ENCODE results near the gene MCTP1. TPM values are rescaled to one million over a fixed set of nuclear protein-coding genes. Genes with fewer than 3 reads are reported as not detected.

Gene MCTP1
- total RNA-seq, 2 experiments from 2014 or later: not detected

DNA sequence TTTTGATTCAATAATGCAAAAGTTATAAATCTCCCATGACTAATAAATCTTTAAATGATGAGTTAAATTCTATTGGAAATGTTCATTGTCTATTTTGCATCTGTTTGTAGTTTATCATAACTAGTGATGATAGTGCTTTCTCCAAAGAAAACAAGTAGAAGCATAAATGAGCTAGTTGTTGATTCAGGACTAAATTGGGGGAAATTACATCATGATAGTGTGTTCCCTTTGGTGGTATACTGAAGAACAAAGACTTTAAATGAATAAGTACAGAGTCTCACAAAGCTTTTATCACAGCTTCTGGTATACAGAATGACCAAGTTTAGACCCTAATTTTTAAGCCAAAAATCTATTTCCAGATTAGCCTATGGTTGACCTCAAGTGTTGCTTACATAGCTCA, 173.8 kb downstream of the MCTP1 start:
- Histone ChIP-seq H3K9me2 (ENCODE audit: insufficient read depth, low read length) (no peaks in the 10 kb centered on the region), H2AFZ (ENCODE audit: low read length) (no peak overlapping the region), H3K4me1 (ENCODE audit: insufficient read depth, low read length, poor library complexity, severe bottlenecking) (no peaks in the 10 kb centered on the region), H4K20me1 (ENCODE audit: insufficient read depth, low read length) (no peaks in the 10 kb centered on the region), H3K4me2 (ENCODE audit: low read length) (no peak overlapping the region), H3K36me3 (ENCODE audit: insufficient read depth, low read length) (no peaks in the 10 kb centered on the region), H3K79me2 (ENCODE audit: insufficient read depth, low read depth, low read length) (no peaks in the 10 kb centered on the region), H3K27ac (ENCODE audit: low read depth, low read length, poor library complexity, severe bottlenecking) (no peak overlapping the region), H3K4me3 (ENCODE audit: low read depth, low read length, poor library complexity, severe bottlenecking) (no peak overlapping the region), H3K9me3 (ENCODE audit: low read length) (no peaks in the 10 kb centered on the region)
- BruUV-seq (replicated peaks): no TSS peak
- ChIA-PET CTCF (ENCODE audit: unreplicated experiment) (no interaction called here), POLR2A (interaction anchor here (0.6 to 1.2 kb wide), 3 partner anchors 8 to 36 kb away, joined by 3 read pairs; no protein-coding TSS in a partner anchor)
- TF ChIP-seq EZH2phosphoT487 (IDR thresholded peaks at IDR 0.05; ENCODE audit: borderline replicate concordance, low read depth, low read length): no peak
- TF ChIP-seq, protein P1, sequence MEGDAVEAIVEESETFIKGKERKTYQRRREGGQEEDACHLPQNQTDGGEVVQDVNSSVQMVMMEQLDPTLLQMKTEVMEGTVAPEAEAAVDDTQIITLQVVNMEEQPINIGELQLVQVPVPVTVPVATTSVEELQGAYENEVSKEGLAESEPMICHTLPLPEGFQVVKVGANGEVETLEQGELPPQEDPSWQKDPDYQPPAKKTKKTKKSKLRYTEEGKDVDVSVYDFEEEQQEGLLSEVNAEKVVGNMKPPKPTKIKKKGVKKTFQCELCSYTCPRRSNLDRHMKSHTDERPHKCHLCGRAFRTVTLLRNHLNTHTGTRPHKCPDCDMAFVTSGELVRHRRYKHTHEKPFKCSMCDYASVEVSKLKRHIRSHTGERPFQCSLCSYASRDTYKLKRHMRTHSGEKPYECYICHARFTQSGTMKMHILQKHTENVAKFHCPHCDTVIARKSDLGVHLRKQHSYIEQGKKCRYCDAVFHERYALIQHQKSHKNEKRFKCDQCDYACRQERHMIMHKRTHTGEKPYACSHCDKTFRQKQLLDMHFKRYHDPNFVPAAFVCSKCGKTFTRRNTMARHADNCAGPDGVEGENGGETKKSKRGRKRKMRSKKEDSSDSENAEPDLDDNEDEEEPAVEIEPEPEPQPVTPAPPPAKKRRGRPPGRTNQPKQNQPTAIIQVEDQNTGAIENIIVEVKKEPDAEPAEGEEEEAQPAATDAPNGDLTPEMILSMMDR (conservative IDR thresholded peaks at IDR 0.05; ENCODE audit: low read length): no peak
- intact Hi-C loops (cut with micrococcal nuclease; ENCODE audit: unreplicated experiment): no loop called here
- DNase-seq (ENCODE audit: low spot score): no peak

- POLR2A ChIA-PET: interaction anchor here (0.6 kb wide), 2 partner anchors 26 to 176 kb away, joined by 3 read pairs; no protein-coding TSS in a partner anchor
- H3K4me1 ChIP-seq (ENCODE audit: insufficient read depth, low read length, poor library complexity, severe bottlenecking): no peaks in the 10 kb centered on the region
- no peaks in the 10 kb centered on the region for H4K20me1 ChIP-seq (ENCODE audit: insufficient read depth, low read length)
- BruUV-seq (replicated peaks): no TSS peak
- no peak for DNase-seq (ENCODE audit: low spot score)
- intact Hi-C loops (cut with micrococcal nuclease; ENCODE audit: unreplicated experiment): no loop called here
- no peak overlapping the region for H3K27ac ChIP-seq (ENCODE audit: low read depth, low read length, poor library complexity, severe bottlenecking)
- no peak overlapping the region for H3K4me3 ChIP-seq (ENCODE audit: low read depth, low read length, poor library complexity, severe bottlenecking)
- no peak overlapping the region for H2AFZ ChIP-seq (ENCODE audit: low read length)
- H3K9me2 ChIP-seq (ENCODE audit: insufficient read depth, low read length): no peaks in the 10 kb centered on the region
- no peaks in the 10 kb centered on the region for H3K9me3 ChIP-seq (ENCODE audit: low read length)
- TF ChIP-seq EZH2phosphoT487 (IDR thresholded peaks at IDR 0.05; ENCODE audit: borderline replicate concordance, low read depth, low read length): no peak
- TF ChIP-seq, protein P1 (conservative IDR thresholded peaks at IDR 0.05; ENCODE audit: low read length): no peak
- H3K36me3 ChIP-seq (ENCODE audit: insufficient read depth, low read length): no peaks in the 10 kb centered on the region
- CTCF ChIA-PET (ENCODE audit: unreplicated experiment): no interaction called here
- no peak overlapping the region for H3K4me2 ChIP-seq (ENCODE audit: low read length)
- H3K79me2 ChIP-seq (ENCODE audit: insufficient read depth, low read depth, low read length): no peaks in the 10 kb centered on the region
Observed at GRCh38 chr5:95110118-95110517, 174.8 kb downstream of the MCTP1 start.

GRCh38 chr5:95107138-95107537, 177.8 kb downstream of the MCTP1 start:
- ChIA-PET POLR2A (interaction anchor here (0.7 to 1.7 kb wide), 2 partner anchors 9 to 163 kb away, joined by 3 to 4 read pairs; no protein-coding TSS in a partner anchor), CTCF (ENCODE audit: unreplicated experiment) (no interaction called here)

More at GRCh38 chr5:95107138-95107537, 177.8 kb downstream of the MCTP1 start:
- Histone ChIP-seq H3K27ac (ENCODE audit: low read depth, low read length, poor library complexity, severe bottlenecking) (no peak overlapping the region), H3K9me2 (ENCODE audit: insufficient read depth, low read length) (no peaks in the 10 kb centered on the region), H3K4me2 (ENCODE audit: low read length) (no peak overlapping the region), H3K4me3 (ENCODE audit: low read depth, low read length, poor library complexity, severe bottlenecking) (no peak overlapping the region), H4K20me1 (ENCODE audit: insufficient read depth, low read length) (no peaks in the 10 kb centered on the region), H3K79me2 (ENCODE audit: insufficient read depth, low read depth, low read length) (no peaks in the 10 kb centered on the region), H3K9me3 (ENCODE audit: low read length) (no peaks in the 10 kb centered on the region), H3K4me1 (ENCODE audit: insufficient read depth, low read length, poor library complexity, severe bottlenecking) (no peaks in the 10 kb centered on the region), H2AFZ (ENCODE audit: low read length) (no peak overlapping the region), H3K36me3 (ENCODE audit: insufficient read depth, low read length) (no peaks in the 10 kb centered on the region)
- no peak for DNase-seq (ENCODE audit: low spot score)
- intact Hi-C loops (cut with micrococcal nuclease; ENCODE audit: unreplicated experiment): no loop called here
- no peak for TF ChIP-seq EZH2phosphoT487 (IDR thresholded peaks at IDR 0.05; ENCODE audit: borderline replicate concordance, low read depth, low read length)
- TF ChIP-seq, protein P1 (conservative IDR thresholded peaks at IDR 0.05; ENCODE audit: low read length): no peak
- BruUV-seq (replicated peaks): no TSS peak
